Activated CD8-positive, alpha-beta memory T cell treated with anti-CD3 and anti-CD28 coated beads for 48 hours (primary cell): ENCODE measurements around the gene CRB3.
"Not testable (repeated sequence)": the region's sequence is repeated elsewhere in the genome, so short reads cannot be mapped to it uniquely, and the experiment has no call there.

Experiments
- DNase-seq, 3 experiments: peaks; one replicate each; pipeline ENCODE4 v3.0.0-alpha.2; 2020; ENCODE audit warnings: low read depth in 2 of 3, low spot score in 2 of 3

Gene CRB3

GRCh38 chr19:6464070-6464873, at the start of gene CRB3:
Gene CRB3, plus strand, starts transcription at chr19:6464271. Its CDS starts 431 bp downstream, at chr19:6464702.
- no peak for DNase-seq

GRCh38 chr19:6414793-6415590, 49.1 kb upstream of the CRB3 start:
- DNase-seq, result no peak

- DNase-seq, result no peak
Observed at GRCh38 chr19:6415591-6416190, 48.4 kb upstream of the CRB3 start.

GRCh38 chr19:6416658-6417405, 47.2 kb upstream of the CRB3 start:
- DNase-seq, result no peak

- no peak for DNase-seq
Observed at GRCh38 chr19:6417713-6418561, 46.1 kb upstream of the CRB3 start.

GRCh38 chr19:6418562-6418932, 45.5 kb upstream of the CRB3 start:
- no peak for DNase-seq

- no peak for DNase-seq
Observed at GRCh38 chr19:6421075-6422014, 42.7 kb upstream of the CRB3 start.

GRCh38 chr19:6423499-6424194, 40.4 kb upstream of the CRB3 start:
- no peak for DNase-seq

GRCh38 chr19:6424195-6424938, 39.7 kb upstream of the CRB3 start, which contains the start of gene KHSRP:
Gene KHSRP, minus strand, starts transcription at chr19:6424811. Its CDS starts 110 bp downstream, at chr19:6424701.
- no peak for DNase-seq

GRCh38 chr19:6424939-6425731, 38.9 kb upstream of the CRB3 start:
- peak; percentile 85 to 99 (median 95) for DNase-seq

- DNase-seq, result no peak
Observed at GRCh38 chr19:6425732-6426620, 38.1 kb upstream of the CRB3 start.

- DNase-seq, result no peak
Observed at GRCh38 chr19:6427131-6427530, 36.9 kb upstream of the CRB3 start.

GRCh38 chr19:6428692-6429418, 35.2 kb upstream of the CRB3 start:
- not testable (repeated sequence) for DNase-seq

GRCh38 chr19:6429419-6430221, 34.5 kb upstream of the CRB3 start:
- no peak for DNase-seq
